NCI-H1092 (cell line): Measurements from ENCODE around the gene PIGT.

Experiments used
- DNase-seq: peaks from one replicate; lab custom pipeline; 2025; lab: John Stamatoyannopoulos, UW

The PIGT gene

DNA sequence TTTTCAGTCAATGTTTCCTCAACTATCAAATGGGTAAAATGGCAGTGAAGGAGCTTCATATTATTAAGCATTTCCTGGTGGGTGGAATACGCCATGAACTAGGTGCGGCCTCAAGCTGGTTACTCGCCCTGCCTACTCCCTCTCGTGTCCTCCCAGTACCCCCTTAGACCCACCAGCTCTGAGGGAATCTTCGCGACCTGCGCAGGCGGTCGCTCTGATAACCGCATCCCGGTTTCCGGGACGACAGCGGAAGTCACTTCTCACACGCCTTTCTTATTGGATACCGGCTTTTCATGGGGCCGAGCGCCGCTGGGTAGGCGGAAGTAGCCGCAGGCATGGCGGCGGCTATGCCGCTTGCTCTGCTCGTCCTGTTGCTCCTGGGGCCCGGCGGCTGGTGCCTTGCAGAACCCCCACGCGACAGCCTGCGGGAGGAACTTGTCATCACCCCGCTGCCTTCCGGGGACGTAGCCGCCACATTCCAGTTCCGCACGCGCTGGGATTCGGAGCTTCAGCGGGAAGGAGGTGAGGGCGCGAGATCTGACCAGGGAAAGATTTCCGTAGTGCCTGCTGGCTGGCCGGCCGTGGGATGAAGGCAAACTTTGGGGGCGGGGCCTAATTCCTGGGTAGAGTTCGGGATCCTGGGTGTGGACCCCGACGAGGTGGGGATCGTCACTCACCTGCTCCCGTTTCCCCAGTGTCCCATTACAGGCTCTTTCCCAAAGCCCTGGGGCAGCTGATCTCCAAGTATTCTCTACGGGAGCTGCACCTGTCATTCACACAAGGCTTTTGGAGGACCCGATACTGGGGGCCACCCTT lies at the start of gene PIGT:
Gene PIGT, plus strand, starts transcription at position 320 of the 816 bp plus-strand sequence. Its CDS starts 16 bp downstream, at position 336.
- DNase-seq: peak; percentile 83

DNA sequence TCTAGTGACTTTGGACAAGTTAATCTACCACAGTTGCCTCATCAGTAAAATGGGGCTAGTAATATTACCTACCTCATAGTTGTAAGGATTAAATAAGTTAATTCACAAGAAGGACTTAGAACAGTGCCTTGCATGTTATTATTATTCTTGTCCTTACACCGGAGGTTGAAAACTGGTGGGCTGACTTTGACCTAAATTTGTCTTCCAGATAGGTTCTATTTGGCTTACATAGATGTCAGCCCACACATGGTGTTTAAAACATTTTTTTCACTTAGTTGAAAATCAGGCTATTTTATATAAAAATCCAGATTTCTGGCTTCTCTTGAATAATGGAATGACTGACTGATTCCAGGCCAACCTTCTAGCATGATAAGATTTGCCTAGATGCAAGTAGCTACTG lies 49.7 kb upstream of the PIGT start:
- no peak for DNase-seq

DNA sequence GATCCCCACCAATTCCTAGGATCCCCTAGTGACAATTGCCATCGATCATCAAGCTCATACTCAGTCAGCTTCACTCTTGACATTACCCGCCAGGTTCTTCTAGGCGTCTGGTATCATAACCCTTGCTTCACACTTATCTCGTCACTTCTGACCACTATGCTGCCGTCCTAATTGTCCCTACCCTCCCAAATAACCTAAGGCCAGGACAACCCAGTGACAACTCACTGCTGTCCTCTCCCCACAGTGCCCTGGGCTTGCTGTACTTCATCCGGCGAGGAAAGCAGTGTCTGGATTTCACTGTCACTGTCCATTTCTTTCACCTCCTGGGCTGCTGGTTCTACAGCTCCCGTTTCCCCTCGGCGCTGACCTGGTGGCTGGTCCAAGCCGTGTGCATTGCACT lies 49.3 kb upstream of the PIGT start:
- DNase-seq: no peak

DNA sequence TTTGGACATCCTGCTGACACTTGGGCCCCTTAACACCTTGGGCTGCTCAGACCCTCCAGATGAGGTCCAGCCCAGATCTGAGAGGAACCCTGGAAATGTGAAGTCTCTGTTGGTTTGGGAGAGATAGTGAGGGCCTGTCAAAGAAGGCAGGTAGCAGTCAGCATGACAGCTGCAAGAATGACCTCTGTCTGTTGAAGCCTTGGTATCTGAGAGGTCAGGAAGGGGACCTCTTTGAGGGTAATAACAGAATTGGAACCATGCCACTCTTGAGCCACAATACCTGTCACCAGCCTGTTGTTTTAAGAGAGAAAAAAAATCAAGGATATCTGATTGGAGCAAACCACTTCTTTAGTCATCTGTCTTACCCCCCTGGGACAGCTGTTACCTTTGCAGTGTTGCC lies 48.8 kb upstream of the PIGT start:
- DNase-seq: no peak

DNA sequence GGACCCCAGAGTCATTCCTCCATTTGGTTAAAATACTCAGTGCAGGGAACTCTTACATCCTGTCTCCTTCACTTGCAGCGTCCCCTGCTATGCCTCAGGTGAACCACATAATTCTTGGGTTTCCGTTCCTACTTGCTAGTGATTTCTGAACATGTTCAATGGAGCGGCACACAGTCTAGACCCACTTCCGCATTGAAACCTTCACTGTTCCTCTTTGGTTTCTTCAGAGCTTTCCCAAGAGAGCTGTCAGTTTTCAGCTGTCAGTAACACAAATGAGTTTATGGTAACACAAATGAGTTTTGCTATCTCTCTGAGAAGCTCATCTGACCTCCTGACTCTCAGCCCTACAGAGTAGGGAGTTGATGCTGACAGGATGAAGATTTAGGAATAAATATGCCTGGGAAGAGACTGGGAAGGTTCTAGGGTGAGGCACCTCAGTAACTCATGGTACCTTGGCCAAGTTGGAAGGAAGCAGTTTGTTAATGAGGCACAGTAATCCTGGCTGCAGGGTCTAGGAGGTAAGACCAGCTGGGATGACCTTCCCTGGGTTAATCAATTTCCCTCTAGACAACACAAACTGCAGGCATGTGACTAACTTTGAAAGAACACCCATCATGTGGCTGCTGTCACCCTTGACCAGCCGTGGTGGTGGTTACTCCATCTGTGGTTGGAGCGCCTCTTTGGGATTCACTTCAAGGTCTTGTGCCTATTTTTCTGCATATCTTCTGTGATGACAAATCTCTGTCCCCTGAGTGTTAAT lies 47.5 kb upstream of the PIGT start:
- no peak for DNase-seq

DNA sequence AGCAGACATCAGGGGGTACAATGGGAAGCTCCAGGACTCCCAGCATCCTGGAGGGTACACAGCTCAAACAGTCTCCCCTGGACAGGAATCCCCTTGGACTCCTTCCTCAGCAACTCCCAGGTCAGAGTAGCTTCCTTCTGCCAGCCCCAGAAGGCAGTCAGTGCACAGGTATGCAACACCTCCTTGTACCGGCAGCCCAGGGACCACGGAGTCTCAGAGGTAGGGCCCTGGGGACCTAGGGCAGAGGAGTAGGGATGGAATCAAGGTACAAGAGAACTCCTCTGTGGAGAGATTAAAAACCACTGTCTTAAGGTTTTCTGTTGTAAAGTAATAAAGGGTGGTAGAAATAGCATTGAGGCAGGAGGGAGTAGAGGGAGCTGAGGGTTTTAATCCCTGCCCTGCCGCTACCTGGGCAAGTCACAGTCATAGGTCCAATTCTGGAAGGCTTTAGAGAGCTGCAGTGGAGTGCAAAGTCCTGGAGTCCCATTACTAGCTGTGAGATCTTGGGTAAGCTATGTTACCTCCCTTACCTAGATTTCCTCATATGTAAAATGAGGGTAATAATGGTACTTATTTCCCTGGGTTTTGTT lies 45.3 kb upstream of the PIGT start:
- DNase-seq: no peak

DNA sequence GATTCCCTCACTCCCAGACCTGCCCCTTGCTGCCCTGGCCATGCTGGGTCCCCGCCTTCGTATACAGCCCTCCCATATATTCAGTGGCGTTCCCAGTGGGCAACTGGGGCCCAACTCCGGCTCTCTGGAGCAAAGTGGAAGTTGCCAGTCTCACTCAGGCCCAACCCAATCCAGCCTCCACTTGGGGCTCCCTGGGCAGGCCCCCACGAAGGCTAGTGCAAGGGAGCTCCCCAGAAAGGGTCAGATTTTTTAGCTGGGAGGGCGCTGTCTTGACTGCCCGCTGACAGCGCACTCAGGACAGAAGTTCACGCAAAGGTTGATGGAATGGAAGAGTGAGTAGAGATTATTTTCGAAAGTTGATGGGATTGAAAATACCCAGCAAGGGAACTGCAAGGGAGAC lies 43.7 kb upstream of the PIGT start:
- DNase-seq: no peak

DNA sequence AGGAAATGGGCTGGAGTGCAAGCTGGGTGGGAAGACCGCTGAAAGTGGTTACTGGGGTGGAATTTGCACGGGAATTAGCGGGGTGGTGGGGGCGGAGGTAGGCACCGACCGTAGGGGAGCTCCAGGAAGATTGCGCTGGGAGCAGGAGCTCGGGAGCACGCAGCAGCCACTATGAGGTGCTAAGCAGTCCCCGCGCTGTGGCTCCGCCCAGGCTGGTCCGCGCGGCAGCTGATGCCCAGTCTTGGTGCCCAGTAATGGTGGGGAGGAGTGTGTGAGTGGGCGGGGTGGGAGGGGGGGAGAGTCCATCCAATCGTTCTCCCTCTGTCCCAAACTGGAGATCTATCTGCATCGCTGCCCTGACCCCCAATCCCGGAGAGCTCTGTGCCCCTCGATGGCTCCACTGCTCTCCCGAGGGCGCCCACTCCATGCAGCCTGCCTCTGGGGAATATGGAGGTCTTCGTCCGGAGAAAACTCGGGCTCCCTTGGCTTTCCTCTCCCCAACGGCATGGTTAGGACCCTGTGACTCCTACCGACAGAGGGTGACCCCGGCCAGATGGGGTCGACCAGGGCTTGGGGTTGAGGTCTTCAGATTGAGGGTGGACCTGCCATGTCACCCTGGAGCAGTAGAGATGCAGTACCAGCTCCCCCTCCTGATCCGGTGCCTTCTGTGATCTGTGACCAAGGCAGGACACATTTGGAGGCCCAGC lies 43.1 kb upstream of the PIGT start:
- no peak for DNase-seq

DNA sequence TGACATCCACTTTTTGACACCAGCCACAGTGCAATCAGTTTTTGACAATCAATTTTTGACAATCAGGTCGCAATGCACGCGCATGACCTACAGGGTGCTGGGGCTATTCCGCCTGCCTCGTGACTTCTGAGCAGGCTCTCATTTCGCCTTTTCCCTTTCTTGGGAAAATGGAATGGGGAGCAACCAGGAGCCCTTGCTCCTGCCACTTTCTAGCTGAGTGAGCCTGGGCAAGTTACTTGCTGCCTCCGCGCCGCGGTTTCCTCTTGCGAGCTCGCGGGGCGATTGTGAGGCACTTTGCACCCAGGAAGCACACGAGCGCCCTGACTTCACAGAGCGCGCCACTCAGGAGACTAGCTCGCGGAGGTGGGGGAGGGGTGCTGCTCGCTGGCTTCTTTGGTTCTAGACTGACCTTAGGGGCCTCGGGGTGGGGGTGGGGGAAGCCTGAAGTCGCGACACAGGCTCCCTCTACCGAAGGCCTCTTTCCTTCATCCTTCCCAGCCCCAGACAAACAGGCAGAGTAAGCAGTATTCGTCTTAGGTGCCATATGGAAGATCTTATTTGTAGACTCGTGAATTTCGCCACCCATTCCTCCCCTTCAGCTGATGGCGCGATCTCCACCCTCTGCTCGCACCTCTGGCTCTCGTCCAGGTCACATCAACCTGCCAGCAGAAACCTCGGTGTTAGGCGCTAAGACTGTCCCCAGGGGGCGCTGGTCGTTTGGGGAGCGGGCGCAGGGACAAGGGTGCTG lies 42.4 kb upstream of the PIGT start:
- DNase-seq: peak; percentile 75

DNA sequence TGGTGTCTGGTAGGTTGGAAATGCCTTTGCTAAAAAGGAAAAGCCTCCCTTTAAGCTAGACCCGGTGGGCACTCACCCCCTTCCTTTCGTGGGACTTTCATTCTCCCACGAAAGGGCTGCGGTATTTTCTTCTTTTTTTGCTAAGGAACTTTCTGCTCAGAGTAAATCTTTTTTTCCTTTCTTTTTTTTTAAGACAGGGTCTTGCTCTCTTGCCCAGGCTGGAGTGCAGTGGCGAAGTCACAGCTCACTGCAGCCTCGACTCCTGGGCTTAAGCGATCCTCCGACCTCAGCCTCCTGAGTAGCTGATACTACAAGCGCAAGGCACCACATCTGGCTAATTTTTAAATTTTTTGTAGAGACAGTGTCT lies 41.9 kb upstream of the PIGT start:
- no peak for DNase-seq

DNA sequence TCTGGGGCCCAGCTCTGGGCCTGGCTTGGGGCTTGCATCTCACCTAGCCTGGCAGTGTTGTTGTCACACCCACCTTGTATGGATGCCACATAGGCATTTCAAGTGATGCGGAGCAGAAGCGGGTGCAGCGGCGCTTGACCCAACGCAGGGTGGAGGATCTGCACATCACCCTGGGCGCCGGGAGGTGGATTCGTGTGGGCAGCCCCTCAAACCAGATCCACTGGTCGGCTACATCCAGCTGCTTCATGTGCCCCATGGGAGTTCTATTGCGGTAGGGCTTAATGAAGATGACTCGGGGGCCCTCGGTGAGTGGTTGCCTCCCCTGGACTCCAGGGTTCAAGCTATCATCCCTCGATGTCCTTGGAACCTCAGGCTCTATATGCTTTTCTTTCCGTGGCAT lies 41.0 kb upstream of the PIGT start:
- DNase-seq: no peak

DNA sequence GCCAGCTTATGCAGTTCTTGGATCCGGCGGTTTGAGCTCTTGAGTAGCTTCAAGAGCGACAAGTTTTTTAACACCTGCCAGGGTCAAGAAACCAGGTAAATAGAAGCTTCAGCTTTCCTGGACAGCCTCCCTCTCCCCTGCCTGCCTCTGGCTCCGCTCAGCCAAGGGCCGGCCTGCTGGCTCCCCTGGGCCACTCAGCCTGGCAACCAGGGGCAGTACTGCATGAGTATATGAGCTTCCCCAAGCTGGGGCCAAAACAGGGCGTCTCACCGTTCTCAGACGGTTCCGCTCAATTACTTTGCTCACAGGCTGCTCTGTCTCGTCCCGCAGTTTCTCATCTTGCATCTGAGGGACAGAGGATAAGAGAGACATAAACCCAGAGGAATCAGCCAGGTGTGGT lies 38.7 kb upstream of the PIGT start:
- DNase-seq: no peak

DNA sequence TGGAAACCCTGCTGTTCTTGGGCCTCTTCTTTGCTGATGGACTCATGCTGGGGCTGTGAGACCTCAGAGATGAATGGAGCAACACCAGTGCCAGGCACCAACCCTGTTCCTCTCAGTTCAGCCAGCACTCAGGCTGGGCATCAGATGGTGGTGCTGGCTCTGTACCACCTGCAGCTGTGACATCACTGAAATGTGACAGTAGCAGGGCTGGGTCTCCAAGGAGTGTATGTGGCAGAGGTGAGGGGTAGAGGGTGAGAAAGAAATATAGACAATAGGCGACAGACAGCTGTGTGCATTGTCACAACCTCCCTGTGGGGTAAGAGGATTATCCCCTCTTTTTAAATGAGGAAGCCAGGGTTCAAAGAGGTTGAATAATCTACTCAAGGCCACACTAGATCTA lies 37.8 kb upstream of the PIGT start, which contains the start of gene TP53TG5:
Gene TP53TG5, minus strand, starts transcription at position 135 of the 400 bp plus-strand sequence. Its CDS starts 89 bp downstream, at position 46.
- no peak for DNase-seq

DNA sequence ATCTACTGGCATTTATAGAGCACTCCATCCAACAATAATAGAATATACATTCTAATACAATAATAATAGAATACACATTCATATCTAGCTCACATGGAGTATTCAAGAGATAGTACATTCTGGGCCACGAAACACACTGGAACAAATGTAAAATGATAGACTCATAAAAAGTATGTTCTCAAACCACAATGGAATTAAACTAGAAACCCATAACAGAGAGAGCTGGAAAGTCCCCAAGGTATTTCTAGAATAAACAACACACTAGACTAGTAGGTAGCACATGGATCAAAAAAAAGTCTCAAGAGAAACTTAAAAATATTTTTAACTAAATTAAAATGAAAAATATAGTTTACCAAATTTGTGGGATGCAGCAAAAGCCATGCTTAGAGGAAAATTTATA lies 28.7 kb upstream of the PIGT start:
- DNase-seq: no peak

DNA sequence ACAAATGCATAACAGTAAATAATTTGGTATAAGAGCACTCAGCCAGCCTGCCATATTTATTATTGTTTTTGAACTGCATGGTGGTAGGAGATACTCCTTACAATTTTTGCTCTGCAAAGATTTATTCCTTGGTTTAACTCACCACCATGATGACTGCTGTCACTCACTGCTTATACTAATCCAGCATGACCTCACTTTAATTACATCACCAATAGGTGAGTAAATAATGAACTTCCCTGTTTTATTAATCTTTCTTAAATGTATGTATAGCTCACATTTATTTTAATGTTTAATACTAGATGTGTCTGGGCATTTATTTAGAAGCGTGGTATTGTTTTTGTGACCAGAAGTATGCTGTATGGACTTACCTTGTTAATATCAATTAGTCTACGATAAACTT lies 25.0 kb upstream of the PIGT start:
- no peak for DNase-seq

DNA sequence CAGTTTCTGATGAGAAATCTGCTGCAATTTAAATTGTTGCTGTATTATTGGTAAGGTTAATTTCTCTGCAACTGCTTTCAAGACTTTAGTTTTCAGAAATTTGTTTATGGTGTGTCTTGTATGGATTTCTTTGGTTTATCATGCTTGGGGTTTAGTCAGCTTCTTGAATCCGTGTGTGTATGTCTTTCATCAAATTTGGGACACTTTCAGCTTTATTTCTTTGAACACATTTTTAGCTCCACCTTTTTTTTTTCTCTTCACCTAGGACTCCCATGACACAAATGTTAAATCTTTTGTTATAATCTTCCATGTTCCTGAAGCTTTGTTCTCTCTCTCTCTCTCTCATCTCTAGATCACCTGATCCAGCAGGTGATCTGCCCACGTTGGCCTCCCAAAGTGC lies 24.4 kb upstream of the PIGT start:
- DNase-seq: no peak

DNA sequence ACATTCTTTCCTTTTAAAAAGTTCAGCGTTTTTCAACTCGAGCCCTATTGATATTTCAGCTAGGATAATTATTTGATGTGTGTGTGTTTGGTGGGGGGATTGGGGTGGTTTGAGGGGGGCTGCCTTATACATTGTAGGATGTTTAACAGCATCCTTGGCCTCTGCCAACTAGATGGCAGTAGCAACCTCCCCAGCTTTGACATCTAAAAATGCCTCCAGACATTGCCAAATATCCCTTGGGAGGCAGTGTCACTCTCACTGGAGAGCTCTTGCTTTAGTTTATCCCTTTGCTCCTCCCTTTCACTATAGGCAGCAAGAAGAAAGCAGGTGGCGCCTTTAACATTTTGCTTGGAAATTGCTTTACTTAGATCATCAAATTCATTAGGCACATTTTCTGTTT lies 23.2 kb upstream of the PIGT start:
- no peak for DNase-seq

DNA sequence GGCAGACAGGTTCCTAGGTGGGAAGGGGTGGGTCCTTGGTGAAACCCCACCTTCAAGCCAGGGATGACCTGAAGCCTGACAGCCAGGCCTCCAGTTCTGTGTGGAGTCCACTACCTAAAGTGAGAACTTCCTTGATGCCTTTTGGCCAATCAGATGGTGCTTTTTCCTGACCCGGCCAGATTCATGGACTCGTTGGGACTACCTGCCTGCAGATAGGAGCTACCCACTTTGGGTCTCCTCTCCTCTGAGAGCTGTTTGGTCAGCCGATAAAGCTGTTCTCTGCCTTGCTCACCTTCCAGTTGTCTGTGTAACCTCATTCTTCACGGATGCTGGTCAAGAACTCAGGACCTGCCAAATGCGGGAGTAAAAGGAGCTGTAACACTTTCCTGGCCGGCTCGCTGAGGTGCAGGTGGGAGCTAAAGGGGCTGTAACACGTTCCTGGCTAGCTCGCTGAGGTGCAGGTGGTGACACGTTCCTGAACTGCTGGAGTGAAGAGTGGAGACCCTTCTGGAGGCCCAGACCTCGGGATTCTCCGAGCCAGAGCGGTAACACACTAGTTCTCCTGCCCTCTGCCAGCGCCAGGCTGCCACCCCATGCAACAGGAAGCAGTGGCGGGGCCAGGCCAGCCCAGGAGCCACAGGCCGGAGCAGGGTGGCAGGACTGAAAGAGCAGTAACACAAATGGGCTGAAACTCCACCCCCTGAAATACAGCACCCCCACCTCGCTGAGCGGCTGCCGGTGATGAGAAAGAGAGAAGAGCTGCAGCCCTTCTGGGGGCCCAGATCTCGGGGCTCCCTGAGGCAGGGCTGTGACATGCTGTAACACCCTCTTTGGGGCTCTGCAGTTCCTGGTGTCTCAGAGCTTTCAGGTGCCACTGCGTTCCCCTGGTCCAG lies 21.5 kb upstream of the PIGT start:
- DNase-seq: no peak

DNA sequence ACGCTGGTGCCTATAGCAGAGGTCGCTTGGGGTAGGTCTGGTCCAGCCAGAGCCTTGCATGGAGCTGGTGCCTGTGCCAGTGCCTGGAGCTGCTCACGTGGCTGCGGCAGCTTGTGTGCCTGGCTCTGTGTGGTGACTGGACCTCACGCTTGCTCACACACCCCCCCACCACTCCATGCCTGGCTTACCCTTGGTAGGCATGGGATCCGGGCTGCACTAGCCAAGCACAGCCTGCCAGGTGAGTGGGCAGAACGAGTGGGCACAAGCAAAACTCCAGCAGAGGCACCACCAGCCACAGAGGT lies 20.9 kb upstream of the PIGT start:
- DNase-seq: no peak

DNA sequence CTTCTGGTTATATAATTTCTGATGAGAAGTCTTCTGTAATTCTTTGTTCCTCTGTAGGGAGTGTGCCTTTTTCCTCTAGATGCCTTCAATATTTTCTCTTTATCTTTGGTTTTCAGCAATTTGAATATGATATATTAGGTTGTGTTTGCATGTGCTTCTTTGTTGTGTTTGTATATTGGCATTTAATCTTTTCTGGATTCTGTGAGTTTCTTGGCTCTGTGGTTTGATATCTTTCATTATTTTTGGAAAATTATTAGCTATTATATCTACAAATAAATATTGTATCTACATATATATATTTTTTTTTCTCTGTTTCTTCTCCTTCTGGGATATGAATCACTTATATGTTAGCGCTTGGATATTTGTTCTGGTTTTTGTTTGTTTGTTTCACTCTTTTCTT lies 16.9 kb upstream of the PIGT start:
- no peak for DNase-seq
